ENCODE data around the gene LRP5.
"Not testable (repeated sequence)": the region's sequence is repeated elsewhere in the genome, so short reads cannot be mapped to it uniquely, and the experiment has no call there.

The LRP5 gene

GRCh38 chr11:68329978-68330699 lies 17.7 kb downstream of the LRP5 start:
- no peak for DNase-seq

GRCh38 chr11:68330700-68331337 lies 18.4 kb downstream of the LRP5 start:
- DNase-seq, result no peak

GRCh38 chr11:68331338-68331947 lies 19.1 kb downstream of the LRP5 start:
- DNase-seq, result no peak

GRCh38 chr11:68332186-68332585 lies 19.8 kb downstream of the LRP5 start:
- DNase-seq, result no peak

- no peak for DNase-seq
Observed at GRCh38 chr11:68333173-68333572, 20.8 kb downstream of the LRP5 start.

GRCh38 chr11:68334923-68335322 lies 22.5 kb downstream of the LRP5 start:
- DNase-seq, result no peak

- DNase-seq, result no peak
Observed at GRCh38 chr11:68335683-68336082, 23.3 kb downstream of the LRP5 start.

GRCh38 chr11:68336716-68337115 lies 24.3 kb downstream of the LRP5 start:
- DNase-seq, result no peak

GRCh38 chr11:68337399-68337835 lies 25.0 kb downstream of the LRP5 start:
- peak; percentile 88 for DNase-seq

- DNase-seq, result no peak
Observed at GRCh38 chr11:68338051-68338780, 25.8 kb downstream of the LRP5 start.

- DNase-seq, result no peak
Observed at GRCh38 chr11:68340003-68340767, 27.8 kb downstream of the LRP5 start.

- DNase-seq, result no peak
Observed at GRCh38 chr11:68340784-68341556, 28.6 kb downstream of the LRP5 start.

GRCh38 chr11:68341557-68342458 lies 29.4 kb downstream of the LRP5 start:
- DNase-seq, result no peak

GRCh38 chr11:68342459-68343158 lies 30.2 kb downstream of the LRP5 start:
- DNase-seq, result no peak

GRCh38 chr11:68343761-68344256 lies 31.4 kb downstream of the LRP5 start:
- no peak for DNase-seq

- DNase-seq, result not testable (repeated sequence)
Observed at GRCh38 chr11:68344821-68345220, 32.4 kb downstream of the LRP5 start.

- DNase-seq, result no peak
Observed at GRCh38 chr11:68345776-68346461, 33.5 kb downstream of the LRP5 start.

GRCh38 chr11:68346462-68346790 lies 34.0 kb downstream of the LRP5 start:
- DNase-seq, result no peak

- no peak for DNase-seq
Observed at GRCh38 chr11:68347345-68347744, 35.0 kb downstream of the LRP5 start.

All from MV-4-11 (cell line).